BJ (cell line): ENCODE results near the gene SESN3. TPM values are rescaled to one million over a fixed set of nuclear protein-coding genes. Genes with fewer than 3 reads are reported as not detected.

Experiments used
- CTCF ChIA-PET: fragments of 350-600 bp; formaldehyde crosslinking; extraction: SDS; loops from one replicate; lab custom pipeline; 2021; ENCODE audit warnings: antibody characterized with exemption, inconsistent platforms; lab: Yijun Ruan, JAX
- POLR2A ChIA-PET: fragments of 300-600 bp; sonication (Branson Sonifier 250); formaldehyde crosslinking; extraction: SDS; loops from one replicate; lab custom pipeline; 2021; ENCODE audit warnings: antibody characterized with exemption; lab: Charles Lee
- DNase-seq: peaks from one replicate; pipeline ENCODE4 v3.0.0-alpha.2; 2011; ENCODE audit warnings: low read depth
- H3K27me3 ChIP-seq: 2 replicates; pipeline ENCODE4 v1.6.0; 2011; ENCODE audit warnings: low read length; ENCODE audit not compliant: control insufficient read depth, insufficient read depth
- H3K36me3 ChIP-seq: 2 replicates; pipeline ENCODE4 v1.5.1; 2011; ENCODE audit warnings: low read length; ENCODE audit not compliant: control insufficient read depth, insufficient read depth
- H3K4me3 ChIP-seq: 2 replicates; pipeline ENCODE4 v1.5.1; 2011; ENCODE audit warnings: low read depth, mild to moderate bottlenecking, control low read depth, low read length
- CTCF ChIP-seq: IDR thresholded peaks from 2 replicates; pipeline ENCODE4 v1.5.1; 2011; ENCODE audit warnings: low read depth, mild to moderate bottlenecking, control low read depth, inconsistent platforms, low read length, moderate library complexity; ENCODE audit not compliant: insufficient read depth
- polyA plus RNA-seq: library from polyadenylated mRNA; depleted of rRNA; stranded (reverse); fragments of >200 nt; gene quantifications from 2 replicates; pipeline ENCODE4 v1.2.3, GENCODE V29; 2011

Gene SESN3
- polyA plus RNA-seq, 1 experiment = 0.31 TPM

GRCh38 chr11:95269036-95269819 is 38.2 kb upstream of the SESN3 start:
- no peak for DNase-seq
- no peak for TF ChIP-seq CTCF
- ChIA-PET CTCF (interaction anchor here (0.5 kb wide), 1 partner anchor 201 kb away, joined by 3 read pairs; no protein-coding TSS in a partner anchor), POLR2A (no interaction called here)
- Histone ChIP-seq H3K4me3 (no peak overlapping the region), H3K36me3 (no peaks in the 10 kb centered on the region), H3K27me3 (no peaks in the 10 kb centered on the region)

- POLR2A ChIA-PET = no interaction called here
These were observed 37.4 kb upstream of the SESN3 start for GRCh38 chr11:95268391-95268790.

GRCh38 chr11:95267601-95268213 is 36.7 kb upstream of the SESN3 start:
- no peak for TF ChIP-seq CTCF
- DNase-seq = no peak
- CTCF ChIA-PET = no interaction called here
- Histone ChIP-seq H3K27me3 (no peaks in the 10 kb centered on the region), H3K4me3 (no peak overlapping the region), H3K36me3 (no peaks in the 10 kb centered on the region)
- POLR2A ChIA-PET = no interaction called here

More at GRCh38 chr11:95268391-95268790, 37.4 kb upstream of the SESN3 start:
- no peak for DNase-seq
- H3K36me3 ChIP-seq = no peaks in the 10 kb centered on the region
- CTCF ChIA-PET = interaction anchor here (0.5 kb wide), 1 partner anchor 200 kb away, joined by 3 read pairs; no protein-coding TSS in a partner anchor
- no peak overlapping the region for H3K4me3 ChIP-seq
- H3K27me3 ChIP-seq = no peaks in the 10 kb centered on the region
- no peak for TF ChIP-seq CTCF

GRCh38 chr11:95266751-95267374 is 35.9 kb upstream of the SESN3 start:
- DNase-seq = no peak
- CTCF ChIA-PET = no interaction called here
- Histone ChIP-seq H3K27me3 (no peaks in the 10 kb centered on the region), H3K36me3 (no peaks in the 10 kb centered on the region), H3K4me3 (no peak overlapping the region)
- POLR2A ChIA-PET = no interaction called here
- no peak for TF ChIP-seq CTCF

- no peak for DNase-seq
- POLR2A ChIA-PET = no interaction called here
- Histone ChIP-seq H3K4me3 (no peak overlapping the region), H3K36me3 (no peaks in the 10 kb centered on the region), H3K27me3 (no peaks in the 10 kb centered on the region)
- TF ChIP-seq CTCF = no peak
- CTCF ChIA-PET = no interaction called here
These were observed 33.9 kb upstream of the SESN3 start for GRCh38 chr11:95264881-95265280.
